ENCODE results near the gene PPFIA3. TPM values are rescaled to one million over a fixed set of nuclear protein-coding genes. Genes with fewer than 3 reads are reported as not detected.

Gene PPFIA3
- total and polyA plus RNA-seq, 2 of the 8 experiments (the other 6 are each of a cell fraction or from before 2014, with no cell fraction given) = 15.9 to 25.3 TPM

GRCh38 chr19:49194408-49194807 lies 75.1 kb downstream of the PPFIA3 start (continued):
- TF ChIP-seq, protein P1, sequence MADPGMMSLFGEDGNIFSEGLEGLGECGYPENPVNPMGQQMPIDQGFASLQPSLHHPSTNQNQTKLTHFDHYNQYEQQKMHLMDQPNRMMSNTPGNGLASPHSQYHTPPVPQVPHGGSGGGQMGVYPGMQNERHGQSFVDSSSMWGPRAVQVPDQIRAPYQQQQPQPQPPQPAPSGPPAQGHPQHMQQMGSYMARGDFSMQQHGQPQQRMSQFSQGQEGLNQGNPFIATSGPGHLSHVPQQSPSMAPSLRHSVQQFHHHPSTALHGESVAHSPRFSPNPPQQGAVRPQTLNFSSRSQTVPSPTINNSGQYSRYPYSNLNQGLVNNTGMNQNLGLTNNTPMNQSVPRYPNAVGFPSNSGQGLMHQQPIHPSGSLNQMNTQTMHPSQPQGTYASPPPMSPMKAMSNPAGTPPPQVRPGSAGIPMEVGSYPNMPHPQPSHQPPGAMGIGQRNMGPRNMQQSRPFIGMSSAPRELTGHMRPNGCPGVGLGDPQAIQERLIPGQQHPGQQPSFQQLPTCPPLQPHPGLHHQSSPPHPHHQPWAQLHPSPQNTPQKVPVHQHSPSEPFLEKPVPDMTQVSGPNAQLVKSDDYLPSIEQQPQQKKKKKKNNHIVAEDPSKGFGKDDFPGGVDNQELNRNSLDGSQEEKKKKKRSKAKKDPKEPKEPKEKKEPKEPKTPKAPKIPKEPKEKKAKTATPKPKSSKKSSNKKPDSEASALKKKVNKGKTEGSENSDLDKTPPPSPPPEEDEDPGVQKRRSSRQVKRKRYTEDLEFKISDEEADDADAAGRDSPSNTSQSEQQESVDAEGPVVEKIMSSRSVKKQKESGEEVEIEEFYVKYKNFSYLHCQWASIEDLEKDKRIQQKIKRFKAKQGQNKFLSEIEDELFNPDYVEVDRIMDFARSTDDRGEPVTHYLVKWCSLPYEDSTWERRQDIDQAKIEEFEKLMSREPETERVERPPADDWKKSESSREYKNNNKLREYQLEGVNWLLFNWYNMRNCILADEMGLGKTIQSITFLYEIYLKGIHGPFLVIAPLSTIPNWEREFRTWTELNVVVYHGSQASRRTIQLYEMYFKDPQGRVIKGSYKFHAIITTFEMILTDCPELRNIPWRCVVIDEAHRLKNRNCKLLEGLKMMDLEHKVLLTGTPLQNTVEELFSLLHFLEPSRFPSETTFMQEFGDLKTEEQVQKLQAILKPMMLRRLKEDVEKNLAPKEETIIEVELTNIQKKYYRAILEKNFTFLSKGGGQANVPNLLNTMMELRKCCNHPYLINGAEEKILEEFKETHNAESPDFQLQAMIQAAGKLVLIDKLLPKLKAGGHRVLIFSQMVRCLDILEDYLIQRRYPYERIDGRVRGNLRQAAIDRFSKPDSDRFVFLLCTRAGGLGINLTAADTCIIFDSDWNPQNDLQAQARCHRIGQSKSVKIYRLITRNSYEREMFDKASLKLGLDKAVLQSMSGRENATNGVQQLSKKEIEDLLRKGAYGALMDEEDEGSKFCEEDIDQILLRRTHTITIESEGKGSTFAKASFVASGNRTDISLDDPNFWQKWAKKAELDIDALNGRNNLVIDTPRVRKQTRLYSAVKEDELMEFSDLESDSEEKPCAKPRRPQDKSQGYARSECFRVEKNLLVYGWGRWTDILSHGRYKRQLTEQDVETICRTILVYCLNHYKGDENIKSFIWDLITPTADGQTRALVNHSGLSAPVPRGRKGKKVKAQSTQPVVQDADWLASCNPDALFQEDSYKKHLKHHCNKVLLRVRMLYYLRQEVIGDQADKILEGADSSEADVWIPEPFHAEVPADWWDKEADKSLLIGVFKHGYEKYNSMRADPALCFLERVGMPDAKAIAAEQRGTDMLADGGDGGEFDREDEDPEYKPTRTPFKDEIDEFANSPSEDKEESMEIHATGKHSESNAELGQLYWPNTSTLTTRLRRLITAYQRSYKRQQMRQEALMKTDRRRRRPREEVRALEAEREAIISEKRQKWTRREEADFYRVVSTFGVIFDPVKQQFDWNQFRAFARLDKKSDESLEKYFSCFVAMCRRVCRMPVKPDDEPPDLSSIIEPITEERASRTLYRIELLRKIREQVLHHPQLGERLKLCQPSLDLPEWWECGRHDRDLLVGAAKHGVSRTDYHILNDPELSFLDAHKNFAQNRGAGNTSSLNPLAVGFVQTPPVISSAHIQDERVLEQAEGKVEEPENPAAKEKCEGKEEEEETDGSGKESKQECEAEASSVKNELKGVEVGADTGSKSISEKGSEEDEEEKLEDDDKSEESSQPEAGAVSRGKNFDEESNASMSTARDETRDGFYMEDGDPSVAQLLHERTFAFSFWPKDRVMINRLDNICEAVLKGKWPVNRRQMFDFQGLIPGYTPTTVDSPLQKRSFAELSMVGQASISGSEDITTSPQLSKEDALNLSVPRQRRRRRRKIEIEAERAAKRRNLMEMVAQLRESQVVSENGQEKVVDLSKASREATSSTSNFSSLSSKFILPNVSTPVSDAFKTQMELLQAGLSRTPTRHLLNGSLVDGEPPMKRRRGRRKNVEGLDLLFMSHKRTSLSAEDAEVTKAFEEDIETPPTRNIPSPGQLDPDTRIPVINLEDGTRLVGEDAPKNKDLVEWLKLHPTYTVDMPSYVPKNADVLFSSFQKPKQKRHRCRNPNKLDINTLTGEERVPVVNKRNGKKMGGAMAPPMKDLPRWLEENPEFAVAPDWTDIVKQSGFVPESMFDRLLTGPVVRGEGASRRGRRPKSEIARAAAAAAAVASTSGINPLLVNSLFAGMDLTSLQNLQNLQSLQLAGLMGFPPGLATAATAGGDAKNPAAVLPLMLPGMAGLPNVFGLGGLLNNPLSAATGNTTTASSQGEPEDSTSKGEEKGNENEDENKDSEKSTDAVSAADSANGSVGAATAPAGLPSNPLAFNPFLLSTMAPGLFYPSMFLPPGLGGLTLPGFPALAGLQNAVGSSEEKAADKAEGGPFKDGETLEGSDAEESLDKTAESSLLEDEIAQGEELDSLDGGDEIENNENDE (IDR thresholded peaks at IDR 0.05; ENCODE audit: insufficient replicate concordance, low read length) = no peak
- TF ChIP-seq ASH2L (IDR thresholded peaks at IDR 0.05; ENCODE audit: low read length) (no peak), CHD2 (IDR thresholded peaks at IDR 0.05; ENCODE audit: low read length) (no peak), FOSL1 (IDR thresholded peaks at IDR 0.05; ENCODE audit: insufficient read depth, low read depth, low read length) (no peak), USF2 (IDR thresholded peaks at IDR 0.05; ENCODE audit: low read length) (no peak), MAFK (IDR thresholded peaks at IDR 0.05; ENCODE audit: low read depth, low read length) (no peak), TEAD4 (IDR thresholded peaks at IDR 0.05; ENCODE audit: low read depth, low read length) (no peak), SUZ12 (IDR thresholded peaks at IDR 0.05; ENCODE audit: low read length) (no peak), SP2 (IDR thresholded peaks at IDR 0.05; ENCODE audit: low read length) (no peak)

Data from H1 (cell line).